Karpas-422 (cell line): Measurements from ENCODE around the gene VCAM1. TPM values are rescaled to one million over a fixed set of nuclear protein-coding genes. Genes with fewer than 3 reads are reported as not detected.

Source experiments
- DNase-seq: peaks from one replicate; pipeline ENCODE4 v3.0.0-alpha.2; 2015
- H2AFZ ChIP-seq: fragments of 200-600 bp; sonication (generic); 2 replicates; pipeline ENCODE4 v1.6.1; 2014; ENCODE audit warnings: antibody characterized with exemption, low read length, mixed read lengths
- H3K27ac ChIP-seq: fragments of 200-600 bp; sonication (generic); 2 replicates; pipeline ENCODE4 v1.5.1; 2014; ENCODE audit warnings: mild to moderate bottlenecking, low read length, moderate library complexity
- H3K27me3 ChIP-seq: fragments of 200-600 bp; sonication (generic); 2 replicates; pipeline ENCODE4 v1.6.1; 2014; ENCODE audit warnings: low read length, mixed read lengths
- H3K36me3 ChIP-seq: fragments of 200-600 bp; sonication (generic); 2 replicates; pipeline ENCODE4 v1.6.1; 2014; ENCODE audit warnings: low read length, mixed read lengths; ENCODE audit not compliant: insufficient read depth
- H3K4me1 ChIP-seq: fragments of 200-600 bp; sonication (generic); 2 replicates; pipeline ENCODE4 v1.6.1; 2014; ENCODE audit warnings: mild to moderate bottlenecking, low read length, mixed read lengths
- H3K4me2 ChIP-seq: fragments of 200-600 bp; sonication (generic); 2 replicates; pipeline ENCODE4 v1.6.1; 2014; ENCODE audit warnings: low read length, low read depth, mild to moderate bottlenecking; ENCODE audit not compliant: poor library complexity, severe bottlenecking
- H3K4me3 ChIP-seq: fragments of 200-600 bp; sonication (generic); 2 replicates; pipeline ENCODE4 v1.5.1; 2014; ENCODE audit warnings: mild to moderate bottlenecking, antibody characterized with exemption, low read length, mixed read lengths
- H3K79me2 ChIP-seq: fragments of 200-600 bp; sonication (generic); 2 replicates; pipeline ENCODE4 v1.6.1; 2014; ENCODE audit warnings: mild to moderate bottlenecking, low read length, mixed read lengths
- H3K9ac ChIP-seq: fragments of 200-600 bp; sonication (generic); 2 replicates; pipeline ENCODE4 v1.6.0; 2014; ENCODE audit warnings: low read length
- H3K9me2 ChIP-seq: fragments of 200-600 bp; sonication (generic), shearing (Covaris generic); replicated peaks from 2 replicates; pipeline ENCODE4 v1.6.0; 2014; ENCODE audit warnings: mild to moderate bottlenecking, low read length, moderate library complexity; ENCODE audit not compliant: insufficient read depth
- H3K9me3 ChIP-seq: fragments of 300-700, 200-600 bp; sonication (generic); 2 replicates; pipeline ENCODE4 v1.6.1; 2014; ENCODE audit warnings: low read length, mixed read lengths
- H4K20me1 ChIP-seq: fragments of 200-600 bp; sonication (generic); 2 replicates; pipeline ENCODE4 v1.6.1; 2014; ENCODE audit warnings: mild to moderate bottlenecking, antibody characterized with exemption, low read length, low read depth; ENCODE audit not compliant: insufficient read depth
- total RNA-seq: library from RNA; depleted of rRNA; stranded (reverse); fragments of >200 nt; shearing (Covaris generic); gene quantifications from 2 replicates; pipeline ENCODE4 v1.2.3, GENCODE V29; 2014; ENCODE audit warnings: low replicate concordance

The VCAM1 gene
- total RNA-seq, 1 experiment from 2014 or later, result not detected

DNA sequence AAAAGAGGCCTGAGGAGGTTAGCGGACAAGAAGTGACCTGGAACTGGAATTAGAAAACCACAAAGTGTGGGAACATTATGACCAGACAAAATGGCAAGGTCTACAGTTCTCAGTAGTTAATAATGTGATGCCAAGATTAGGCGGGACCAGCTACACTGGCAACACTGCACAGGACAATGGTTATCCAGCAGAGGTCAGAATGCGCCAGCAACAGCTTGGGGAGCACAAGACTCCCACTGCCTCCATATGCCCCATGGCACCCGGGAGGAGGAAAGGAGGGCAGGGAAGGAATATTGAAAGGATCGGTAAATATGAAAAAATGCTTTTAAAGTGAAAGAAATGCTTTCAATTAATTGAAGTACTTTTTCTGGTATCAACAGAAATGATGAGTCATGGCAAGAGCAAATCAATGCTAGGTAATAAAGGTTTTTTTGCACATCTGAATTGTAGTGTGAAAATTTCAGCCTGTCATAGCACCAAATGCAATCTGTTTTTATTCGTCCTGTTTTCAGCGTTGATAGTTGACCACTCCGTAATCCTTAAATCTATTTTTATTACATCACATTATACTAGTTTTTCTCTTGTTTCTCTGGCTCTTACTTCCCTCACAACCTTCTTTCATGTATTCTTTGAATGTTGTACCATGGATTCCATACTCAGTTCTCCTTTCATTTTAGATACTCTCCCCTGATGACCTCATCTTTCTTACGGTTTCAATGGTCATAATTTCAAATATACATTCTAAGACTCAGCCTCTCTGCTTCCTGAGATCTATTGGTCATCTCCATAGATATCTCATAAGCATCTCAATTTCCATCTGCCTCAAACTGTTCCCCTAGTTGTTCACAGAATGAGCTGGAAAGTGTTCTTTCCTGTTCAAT is 30.7 kb downstream of the VCAM1 start:
- peak; percentile 45 for DNase-seq
- no peak overlapping the region for H3K9ac ChIP-seq
- H3K4me3 ChIP-seq, result no peak overlapping the region
- no peaks in the 10 kb centered on the region for H3K79me2 ChIP-seq
- no peaks in the 10 kb centered on the region for H3K9me3 ChIP-seq
- H3K27ac ChIP-seq, result no peak overlapping the region
- no peak overlapping the region for H3K4me2 ChIP-seq
- H3K4me1 ChIP-seq, result no peaks in the 10 kb centered on the region
- H4K20me1 ChIP-seq, result no peaks in the 10 kb centered on the region
- no peaks in the 10 kb centered on the region for H3K27me3 ChIP-seq
- no peaks in the 10 kb centered on the region for H3K36me3 ChIP-seq
- H3K9me2 ChIP-seq, result no peaks in the 10 kb centered on the region
- no peak overlapping the region for H2AFZ ChIP-seq

DNA sequence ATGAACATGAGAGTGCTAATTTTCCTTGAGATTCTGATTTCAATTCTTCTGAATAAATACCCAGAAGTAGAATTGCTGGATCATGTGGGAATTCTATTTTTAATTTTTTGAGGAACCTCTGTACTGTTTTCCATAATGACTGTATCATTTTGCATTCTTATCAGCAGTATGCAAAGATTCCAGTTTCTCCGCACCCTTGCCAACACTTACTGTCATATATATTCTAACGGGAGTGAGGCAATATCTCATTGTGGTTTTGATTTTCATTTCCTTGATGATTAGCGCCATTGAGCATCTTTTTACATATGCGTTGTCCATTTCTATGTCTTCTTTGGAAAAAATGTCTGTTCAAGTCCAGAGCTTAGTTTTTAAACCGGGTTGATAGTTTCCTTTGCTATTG is 33.2 kb downstream of the VCAM1 start:
- Histone ChIP-seq H3K27me3 (no peaks in the 10 kb centered on the region), H2AFZ (no peak overlapping the region), H3K4me2 (no peak overlapping the region), H3K36me3 (no peaks in the 10 kb centered on the region), H3K27ac (no peak overlapping the region), H3K9me2 (no peaks in the 10 kb centered on the region), H4K20me1 (no peaks in the 10 kb centered on the region), H3K79me2 (no peaks in the 10 kb centered on the region), H3K9ac (no peak overlapping the region), H3K4me1 (no peaks in the 10 kb centered on the region), H3K9me3 (no peaks in the 10 kb centered on the region), H3K4me3 (no peak overlapping the region)
- DNase-seq, result no peak

- Histone ChIP-seq H3K27ac (no peak overlapping the region), H3K36me3 (no peaks in the 10 kb centered on the region), H3K4me2 (no peak overlapping the region), H3K9me2 (no peaks in the 10 kb centered on the region), H3K9ac (no peak overlapping the region), H4K20me1 (no peaks in the 10 kb centered on the region), H2AFZ (no peak overlapping the region), H3K27me3 (no peaks in the 10 kb centered on the region), H3K9me3 (no peaks in the 10 kb centered on the region), H3K79me2 (no peaks in the 10 kb centered on the region), H3K4me1 (no peaks in the 10 kb centered on the region), H3K4me3 (no peak overlapping the region)
- no peak for DNase-seq
Observed at GRCh38 chr1:100757946-100758345, 38.4 kb downstream of the VCAM1 start.

- H3K27ac ChIP-seq, result no peak overlapping the region
- no peak overlapping the region for H3K4me2 ChIP-seq
- H3K4me1 ChIP-seq, result no peaks in the 10 kb centered on the region
- no peak for DNase-seq
- H3K9me2 ChIP-seq, result no peaks in the 10 kb centered on the region
- H3K9me3 ChIP-seq, result no peaks in the 10 kb centered on the region
- no peaks in the 10 kb centered on the region for H3K79me2 ChIP-seq
- no peaks in the 10 kb centered on the region for H3K36me3 ChIP-seq
- H3K9ac ChIP-seq, result no peak overlapping the region
- H4K20me1 ChIP-seq, result no peaks in the 10 kb centered on the region
- no peak overlapping the region for H3K4me3 ChIP-seq
- H3K27me3 ChIP-seq, result no peaks in the 10 kb centered on the region
- no peak overlapping the region for H2AFZ ChIP-seq
Observed at GRCh38 chr1:100759188-100759587, 39.6 kb downstream of the VCAM1 start.

GRCh38 chr1:100760511-100760910 is 41.0 kb downstream of the VCAM1 start:
- H4K20me1 ChIP-seq, result no peaks in the 10 kb centered on the region
- no peak overlapping the region for H3K4me3 ChIP-seq
- H3K9ac ChIP-seq, result no peak overlapping the region
- no peaks in the 10 kb centered on the region for H3K27me3 ChIP-seq
- H3K4me2 ChIP-seq, result no peak overlapping the region
- H3K4me1 ChIP-seq, result no peaks in the 10 kb centered on the region
- no peak for DNase-seq
- no peaks in the 10 kb centered on the region for H3K9me2 ChIP-seq
- no peaks in the 10 kb centered on the region for H3K79me2 ChIP-seq
- no peak overlapping the region for H2AFZ ChIP-seq
- H3K27ac ChIP-seq, result no peak overlapping the region
- no peaks in the 10 kb centered on the region for H3K36me3 ChIP-seq
- no peaks in the 10 kb centered on the region for H3K9me3 ChIP-seq

- no peaks in the 10 kb centered on the region for H3K27me3 ChIP-seq
- no peak overlapping the region for H3K4me3 ChIP-seq
- H3K36me3 ChIP-seq, result no peaks in the 10 kb centered on the region
- no peak overlapping the region for H2AFZ ChIP-seq
- H3K9me2 ChIP-seq, result no peaks in the 10 kb centered on the region
- DNase-seq, result no peak
- no peak overlapping the region for H3K9ac ChIP-seq
- H4K20me1 ChIP-seq, result no peaks in the 10 kb centered on the region
- H3K4me1 ChIP-seq, result peaks cover 6% of the 10 kb centered on the region
- H3K79me2 ChIP-seq, result no peaks in the 10 kb centered on the region
- H3K4me2 ChIP-seq, result no peak overlapping the region
- H3K9me3 ChIP-seq, result no peaks in the 10 kb centered on the region
- H3K27ac ChIP-seq, result no peak overlapping the region
Observed at GRCh38 chr1:100762461-100762860, 42.9 kb downstream of the VCAM1 start.

GRCh38 chr1:100767176-100767890 is 47.8 kb downstream of the VCAM1 start:
- Histone ChIP-seq H3K79me2 (no peaks in the 10 kb centered on the region), H3K4me3 (no peak overlapping the region), H2AFZ (no peak overlapping the region), H3K9me3 (no peaks in the 10 kb centered on the region), H3K27me3 (no peaks in the 10 kb centered on the region), H3K9me2 (no peaks in the 10 kb centered on the region), H3K4me2 (no peak overlapping the region), H3K36me3 (no peaks in the 10 kb centered on the region), H3K9ac (no peak overlapping the region), H4K20me1 (no peaks in the 10 kb centered on the region), H3K27ac (no peak overlapping the region), H3K4me1 (peaks cover 7% of the 10 kb centered on the region)
- DNase-seq, result no peak

DNA sequence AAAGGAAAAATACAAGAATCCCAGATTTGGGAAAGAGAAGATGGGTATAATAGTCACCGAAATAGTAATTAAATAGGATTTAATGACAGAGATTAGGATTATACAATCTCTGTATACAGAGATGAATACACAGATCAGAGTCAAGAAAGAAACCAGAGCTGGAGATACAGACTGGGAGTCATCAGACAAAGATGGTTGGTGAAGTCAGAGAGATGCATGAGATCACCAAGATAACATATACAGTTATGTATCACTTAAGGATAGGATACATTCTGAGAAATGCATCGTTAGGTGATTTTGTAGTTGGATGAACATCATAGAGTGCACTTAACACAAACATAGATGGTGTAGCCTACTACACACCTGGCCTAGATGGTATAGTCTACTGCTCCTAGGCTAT is 49.8 kb downstream of the VCAM1 start:
- Histone ChIP-seq H3K9ac (no peak overlapping the region), H3K27me3 (no peaks in the 10 kb centered on the region), H3K4me2 (no peak overlapping the region), H3K9me2 (no peaks in the 10 kb centered on the region), H3K4me1 (peaks cover 7% of the 10 kb centered on the region), H3K27ac (no peak overlapping the region), H2AFZ (no peak overlapping the region), H3K4me3 (no peak overlapping the region), H3K79me2 (no peaks in the 10 kb centered on the region), H4K20me1 (no peaks in the 10 kb centered on the region), H3K36me3 (no peaks in the 10 kb centered on the region), H3K9me3 (no peaks in the 10 kb centered on the region)
- DNase-seq, result no peak
